HG03520 (cell line): ENCODE measurements around the gene AURKAIP1.

Experiments
- ATAC-seq: cut with Tn5 transposase; IDR thresholded peaks from one replicate; pipeline ENCODE4 v1.9.1; 2021; ENCODE audit warnings: mild to moderate bottlenecking, moderate library complexity; ENCODE audit not compliant: unreplicated experiment

The AURKAIP1 gene

GRCh38 chr1:1361982-1362423 lies 13.0 kb downstream of the AURKAIP1 start:
- ATAC-seq: no peak

GRCh38 chr1:1361233-1361981 lies 13.6 kb downstream of the AURKAIP1 start:
- no peak for ATAC-seq

- no peak for ATAC-seq
Observed at GRCh38 chr1:1360506-1361169, 14.4 kb downstream of the AURKAIP1 start.

GRCh38 chr1:1359664-1360468 lies 15.1 kb downstream of the AURKAIP1 start:
- ATAC-seq: no peak

- ATAC-seq: no peak
Observed at GRCh38 chr1:1359308-1359663, 15.7 kb downstream of the AURKAIP1 start.

GRCh38 chr1:1358433-1359271 lies 16.4 kb downstream of the AURKAIP1 start, which contains the start of gene MXRA8:
MXRA8 (minus strand) TSS chr1:1358555; CDS start chr1:1358504, 51 bp downstream.
- no peak for ATAC-seq

- no peak for ATAC-seq
Observed at GRCh38 chr1:1357871-1358432, 17.1 kb downstream of the AURKAIP1 start.

GRCh38 chr1:1356796-1357401 lies 18.1 kb downstream of the AURKAIP1 start:
- ATAC-seq: no peak

- no peak for ATAC-seq
Observed at GRCh38 chr1:1356166-1356795, 18.7 kb downstream of the AURKAIP1 start.

GRCh38 chr1:1355416-1355815 lies 19.6 kb downstream of the AURKAIP1 start:
- ATAC-seq: no peak

GRCh38 chr1:1354271-1355247 lies 20.4 kb downstream of the AURKAIP1 start:
- ATAC-seq: no peak

GRCh38 chr1:1353389-1354151 lies 21.4 kb downstream of the AURKAIP1 start:
- ATAC-seq: no peak

GRCh38 chr1:1352786-1353388 lies 22.1 kb downstream of the AURKAIP1 start:
- ATAC-seq: no peak

- no peak for ATAC-seq
Observed at GRCh38 chr1:1351511-1352427, 23.2 kb downstream of the AURKAIP1 start.

- peak; percentile 63 for ATAC-seq
Observed at GRCh38 chr1:1349256-1350012, 25.6 kb downstream of the AURKAIP1 start, which contains the start of gene DVL1. DVL1 (minus strand) TSS chr1:1349418; CDS start chr1:1349065, 353 bp downstream.
